Endodermal cell (in vitro differentiated cells): ENCODE measurements around the gene PRPSAP2. TPM values are rescaled to one million over a fixed set of nuclear protein-coding genes. Genes with fewer than 3 reads are reported as not detected.

Experiments used
- DNase-seq: peaks from one replicate; pipeline ENCODE4 v3.0.0-alpha.2; 2017
- H3K27ac ChIP-seq: 2 replicates; pipeline ENCODE4 v1.5.1; 2013; ENCODE audit warnings: mild to moderate bottlenecking, low read depth, low read length, moderate library complexity
- H3K27me3 ChIP-seq: 2 replicates; pipeline ENCODE4 v1.6.1; 2013; ENCODE audit warnings: mild to moderate bottlenecking, low read length, moderate library complexity; ENCODE audit not compliant: insufficient read depth, control insufficient read depth, poor library complexity, severe bottlenecking
- H3K36me3 ChIP-seq: 2 replicates; pipeline ENCODE4 v1.7.0; 2013; ENCODE audit warnings: mild to moderate bottlenecking, low read length, moderate library complexity; ENCODE audit not compliant: control insufficient read depth, insufficient read depth
- H3K4me1 ChIP-seq: one replicate; pipeline ENCODE4 v1.7.0; 2013; ENCODE audit warnings: low read length; ENCODE audit not compliant: control insufficient read depth, insufficient read depth
- H3K4me3 ChIP-seq: 2 replicates; pipeline ENCODE4 v1.5.1; 2013; ENCODE audit warnings: mild to moderate bottlenecking, low read length, moderate library complexity
- H3K9ac ChIP-seq: 2 replicates; pipeline ENCODE4 v1.6.1; 2013; ENCODE audit warnings: mild to moderate bottlenecking, low read length, moderate library complexity; ENCODE audit not compliant: poor library complexity, severe bottlenecking; ENCODE audit errors: extremely low read depth
- H3K9me3 ChIP-seq: 2 replicates; pipeline ENCODE4 v1.6.1; 2013; ENCODE audit warnings: mild to moderate bottlenecking, low read length, moderate library complexity; ENCODE audit not compliant: control insufficient read depth
- H3K27ac Mint-ChIP-seq: 2 replicates; pipeline ENCODE4 v1.8.0; 2020; ENCODE audit warnings: mixed read lengths
- H3K27me3 Mint-ChIP-seq: 2 replicates; pipeline ENCODE4 v1.8.0; 2021; ENCODE audit warnings: mild to moderate bottlenecking, mixed read lengths; ENCODE audit not compliant: insufficient read depth
- H3K36me3 Mint-ChIP-seq: 2 replicates; pipeline ENCODE4 v1.8.0; 2020; ENCODE audit warnings: low read depth, mixed read lengths
- H3K4me1 Mint-ChIP-seq: 2 replicates; pipeline ENCODE4 v1.8.0; 2020; ENCODE audit warnings: mixed read lengths
- H3K4me3 Mint-ChIP-seq: 2 replicates; pipeline ENCODE4 v1.8.0; 2020; ENCODE audit warnings: mild to moderate bottlenecking, moderate library complexity, mixed read lengths
- H3K9me3 Mint-ChIP-seq: 2 replicates; pipeline ENCODE4 v1.8.0; 2020; ENCODE audit warnings: mild to moderate bottlenecking, mixed read lengths
- CTCF ChIP-seq: fragments of 200-600 bp; sonication (generic); conservative IDR thresholded peaks from 2 replicates; pipeline ENCODE4 v1.5.0; 2021; ENCODE audit warnings: antibody characterized with exemption, mild to moderate bottlenecking
- WGBS, 2 experiments: methylation state at CpG; one replicate each; pipeline versions ENCODE4 v1.1.5 to v1.1.7; 2013; ENCODE audit warnings: missing lambda C conversion rate in 2 of 2, mixed read lengths in 1 of 2; ENCODE audit not compliant: insufficient coverage in 1 of 2, insufficient read length in 1 of 2; 5-methylcytosine and 5-hydroxymethylcytosine counted together
- total RNA-seq, 2 donors: library from RNA; stranded (reverse); fragmentation: NEBNext Ultra II Directional in 1 of 2; extraction: Animal tissue kit (Norgen Biotek cat#: 25700) in 1 of 2; gene quantifications; 2 replicates in 1 of 2; 3 replicates in 1 of 2; pipeline ENCODE4 v1.2.1, GENCODE V29; 2021

Gene PRPSAP2
- total RNA-seq, 2 donors from 2014 or later, result 51.3 to 57.6 TPM

DNA sequence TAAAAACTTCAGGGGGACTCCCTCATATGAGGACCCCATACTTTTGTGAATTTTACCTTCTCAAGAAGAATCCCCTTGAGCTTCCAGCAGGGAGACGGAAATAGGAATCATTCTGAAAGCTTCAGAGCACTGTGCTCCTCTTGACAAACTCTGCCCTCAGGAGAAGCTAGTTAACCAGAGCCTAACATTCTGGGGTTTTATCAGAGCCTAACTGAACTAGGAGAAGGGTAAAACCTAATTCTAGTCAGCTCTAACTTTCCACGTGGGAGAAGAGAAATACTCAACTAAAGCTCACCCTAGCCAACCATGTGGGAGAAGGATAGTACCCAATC lies 80.7 kb downstream of the PRPSAP2 start:
- H3K9me3 Mint-ChIP-seq, result no peaks in the 10 kb centered on the region
- no peaks in the 10 kb centered on the region for H3K36me3 Mint-ChIP-seq
- TF ChIP-seq CTCF, result no peak
- Histone ChIP-seq H3K4me1 (no peaks in the 10 kb centered on the region), H3K9me3 (no peaks in the 10 kb centered on the region), H3K4me3 (no peak overlapping the region), H3K9ac (no peak overlapping the region), H3K27ac (no peak overlapping the region), H3K27me3 (no peaks in the 10 kb centered on the region), H3K36me3 (no peaks in the 10 kb centered on the region)
- no peak overlapping the region for H3K4me3 Mint-ChIP-seq
- no peak for DNase-seq
- no peak overlapping the region for H3K27ac Mint-ChIP-seq
- no peaks in the 10 kb centered on the region for H3K27me3 Mint-ChIP-seq
- H3K4me1 Mint-ChIP-seq, result no peaks in the 10 kb centered on the region
- 75 to 94% methylated on average over 2 of the region's 2 CpGs for WGBS, 2 experiments

DNA sequence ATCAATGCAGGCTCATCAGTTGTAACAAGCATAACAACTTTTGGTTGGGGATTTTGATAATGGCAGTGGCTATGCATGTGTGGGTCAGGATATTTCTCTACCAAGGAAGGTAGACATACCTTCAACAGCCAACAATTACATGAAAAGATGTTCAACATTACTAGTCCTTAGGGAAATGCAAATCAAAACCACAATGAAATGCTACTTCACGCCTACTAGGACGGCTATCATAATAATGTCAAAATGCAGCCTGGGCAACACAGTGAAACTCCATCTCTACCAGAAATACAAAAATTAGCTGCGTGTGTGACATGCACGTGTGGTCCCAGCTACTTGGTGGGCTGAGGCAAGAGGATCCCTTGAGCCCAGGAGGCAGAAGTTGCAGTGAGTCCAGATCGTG lies 86.7 kb downstream of the PRPSAP2 start:
- Histone ChIP-seq H3K4me1 (no peaks in the 10 kb centered on the region), H3K27ac (no peak overlapping the region), H3K9me3 (no peaks in the 10 kb centered on the region), H3K4me3 (no peak overlapping the region), H3K9ac (no peak overlapping the region), H3K36me3 (no peaks in the 10 kb centered on the region), H3K27me3 (no peaks in the 10 kb centered on the region)
- WGBS, 2 experiments, result 92 to 95% methylated on average over 4 to 5 of the region's 5 CpGs
- DNase-seq, result no peak
- Mint-ChIP-seq H3K9me3 (no peaks in the 10 kb centered on the region), H3K27me3 (no peaks in the 10 kb centered on the region), H3K27ac (no peak overlapping the region), H3K36me3 (no peaks in the 10 kb centered on the region), H3K4me3 (no peak overlapping the region), H3K4me1 (peaks cover 2% of the 10 kb centered on the region)
- TF ChIP-seq CTCF, result no peak

DNA sequence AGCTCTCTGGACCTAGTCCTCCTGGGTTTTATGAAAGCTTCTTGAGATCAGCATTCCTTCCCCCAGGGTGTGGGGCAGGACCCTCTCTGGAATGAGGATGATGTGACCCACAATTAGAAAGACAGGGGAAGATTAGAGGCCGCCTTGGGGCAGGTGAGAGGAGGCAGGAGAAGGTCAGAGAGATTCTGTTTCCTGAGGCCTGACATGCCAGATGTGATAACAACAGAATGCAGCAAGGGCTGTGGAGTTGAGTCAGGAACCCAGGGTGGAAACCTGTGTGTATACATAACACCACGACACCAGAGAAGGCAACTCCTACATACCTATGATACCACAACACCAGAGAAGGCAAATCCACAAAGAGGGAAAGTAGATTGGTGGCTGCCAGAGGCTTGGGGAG lies 88.6 kb downstream of the PRPSAP2 start:
- no peak overlapping the region for H3K9ac ChIP-seq
- 64 to 80% methylated on average over 1 of the region's 2 CpGs for WGBS, 2 experiments
- no peaks in the 10 kb centered on the region for H3K9me3 ChIP-seq
- H3K27me3 ChIP-seq, result no peaks in the 10 kb centered on the region
- Mint-ChIP-seq H3K27me3 (no peaks in the 10 kb centered on the region), H3K4me3 (no peak overlapping the region), H3K4me1 (peaks cover 9% of the 10 kb centered on the region), H3K36me3 (no peaks in the 10 kb centered on the region), H3K9me3 (no peaks in the 10 kb centered on the region), H3K27ac (no peak overlapping the region)
- H3K4me3 ChIP-seq, result no peak overlapping the region
- peak; percentile 58 for DNase-seq
- H3K27ac ChIP-seq, result no peak overlapping the region
- no peaks in the 10 kb centered on the region for H3K36me3 ChIP-seq
- no peak for TF ChIP-seq CTCF
- no peaks in the 10 kb centered on the region for H3K4me1 ChIP-seq
